ENCODE results near the gene TNFAIP2.
A peak's percentile ranks its signal among the peaks of the same experiment; 100 is the strongest.

Gene TNFAIP2

GRCh38 chr14:103134405-103134804 lies 11.1 kb downstream of the TNFAIP2 start:
- DNase-seq (ENCODE audit: low spot score), result no peak

DNA sequence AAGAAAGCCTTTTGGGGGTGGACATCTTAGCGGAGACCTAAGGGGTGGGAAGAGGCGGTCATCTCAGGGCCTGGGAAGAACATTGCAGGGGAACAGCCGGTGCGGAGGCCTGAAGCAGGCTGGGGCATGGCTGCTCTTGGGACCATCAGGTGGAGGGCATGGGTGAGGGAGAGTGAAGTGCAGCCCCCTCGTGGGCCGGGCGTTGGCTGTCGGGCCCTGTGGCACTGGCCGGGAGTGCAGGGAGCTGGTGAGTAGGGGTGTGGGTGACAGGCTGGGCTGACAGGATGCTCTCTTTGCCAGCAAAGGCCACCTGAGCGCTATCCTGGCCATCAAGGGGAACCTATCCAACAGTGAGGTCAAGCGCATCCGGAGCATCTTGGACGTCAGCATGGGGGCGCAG lies 11.7 kb downstream of the TNFAIP2 start:
- DNase-seq (ENCODE audit: low spot score), result no peak

- no peak for DNase-seq (ENCODE audit: low spot score)
Observed at GRCh38 chr14:103135333-103136260, 12.3 kb downstream of the TNFAIP2 start.

GRCh38 chr14:103136388-103137271 lies 13.4 kb downstream of the TNFAIP2 start:
- DNase-seq (ENCODE audit: low spot score), result no peak

DNA sequence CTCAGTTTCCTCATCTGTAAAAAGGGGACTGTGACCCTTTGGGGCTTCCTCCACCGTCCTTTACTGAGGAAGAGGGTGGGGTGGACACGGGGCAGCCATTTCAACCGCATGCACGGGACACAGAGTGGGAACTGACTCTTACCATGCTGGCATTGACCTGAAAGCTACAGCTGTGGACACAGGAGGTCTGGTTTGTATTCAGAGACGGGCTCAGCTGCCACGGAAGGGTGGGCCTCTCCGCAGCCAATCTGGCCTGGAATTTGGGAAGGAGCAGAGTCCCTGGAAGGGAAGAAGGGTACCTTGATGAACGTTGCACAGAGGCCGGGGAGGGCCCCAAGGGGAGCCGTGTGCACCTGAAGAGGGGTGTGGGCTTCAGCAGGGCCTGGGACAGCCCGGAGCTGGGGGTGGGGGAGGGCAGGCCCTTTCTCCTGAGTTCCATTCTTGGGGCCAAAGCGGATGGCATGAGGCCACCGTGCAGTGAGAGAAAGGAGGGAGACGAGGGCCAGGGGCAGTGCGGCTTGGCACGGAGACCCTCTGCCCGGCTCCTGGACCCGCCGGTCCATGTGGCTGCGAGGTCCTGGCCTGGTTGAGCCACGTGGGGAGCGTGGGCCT lies 14.5 kb downstream of the TNFAIP2 start:
- no peak for DNase-seq (ENCODE audit: low spot score)

DNA sequence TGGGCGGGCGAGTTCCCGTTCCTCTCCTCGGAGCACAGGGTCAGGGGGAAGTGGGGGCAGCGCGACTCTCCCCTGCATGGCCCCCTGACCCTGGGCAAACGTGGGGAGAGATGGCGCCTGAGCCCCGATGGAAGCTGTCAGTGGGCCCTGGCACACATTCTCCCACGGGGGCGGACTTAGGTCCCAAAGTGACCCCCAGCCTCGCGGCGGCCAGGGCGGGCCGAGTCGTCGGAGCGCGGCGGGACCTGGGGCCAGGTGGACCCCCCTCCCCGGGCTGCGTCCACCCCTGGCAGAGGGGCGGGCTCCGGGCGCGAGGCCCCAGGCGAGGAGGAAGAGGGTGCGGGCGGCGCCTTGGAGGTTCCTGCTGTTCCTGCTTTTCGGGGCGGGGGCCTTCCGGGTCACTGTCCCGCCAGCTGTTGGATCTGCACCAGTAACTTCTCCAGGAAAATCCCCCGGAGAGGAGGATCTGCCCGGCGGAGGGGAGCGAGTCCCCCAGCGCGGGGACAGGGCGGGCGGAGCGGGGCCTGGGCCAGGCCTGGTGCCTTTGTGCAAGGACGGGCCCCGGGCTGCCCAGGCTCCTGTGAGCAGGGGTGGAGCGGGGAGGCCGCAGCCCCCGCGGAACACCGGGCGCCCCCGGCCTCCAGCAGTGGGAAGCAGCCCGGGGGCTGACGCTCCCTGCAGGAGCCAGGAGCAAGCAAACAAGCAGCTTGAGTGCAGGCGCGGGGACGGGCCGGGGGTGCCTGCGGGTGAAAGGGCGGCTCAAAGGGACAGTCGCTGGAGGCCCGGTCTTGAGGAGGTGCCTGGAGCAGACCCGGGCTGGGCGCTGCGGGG lies 15.3 kb downstream of the TNFAIP2 start:
- peak; percentile 80 for DNase-seq (ENCODE audit: low spot score)

GRCh38 chr14:103139132-103140025 lies 16.1 kb downstream of the TNFAIP2 start:
- no peak for DNase-seq (ENCODE audit: low spot score)

DNA sequence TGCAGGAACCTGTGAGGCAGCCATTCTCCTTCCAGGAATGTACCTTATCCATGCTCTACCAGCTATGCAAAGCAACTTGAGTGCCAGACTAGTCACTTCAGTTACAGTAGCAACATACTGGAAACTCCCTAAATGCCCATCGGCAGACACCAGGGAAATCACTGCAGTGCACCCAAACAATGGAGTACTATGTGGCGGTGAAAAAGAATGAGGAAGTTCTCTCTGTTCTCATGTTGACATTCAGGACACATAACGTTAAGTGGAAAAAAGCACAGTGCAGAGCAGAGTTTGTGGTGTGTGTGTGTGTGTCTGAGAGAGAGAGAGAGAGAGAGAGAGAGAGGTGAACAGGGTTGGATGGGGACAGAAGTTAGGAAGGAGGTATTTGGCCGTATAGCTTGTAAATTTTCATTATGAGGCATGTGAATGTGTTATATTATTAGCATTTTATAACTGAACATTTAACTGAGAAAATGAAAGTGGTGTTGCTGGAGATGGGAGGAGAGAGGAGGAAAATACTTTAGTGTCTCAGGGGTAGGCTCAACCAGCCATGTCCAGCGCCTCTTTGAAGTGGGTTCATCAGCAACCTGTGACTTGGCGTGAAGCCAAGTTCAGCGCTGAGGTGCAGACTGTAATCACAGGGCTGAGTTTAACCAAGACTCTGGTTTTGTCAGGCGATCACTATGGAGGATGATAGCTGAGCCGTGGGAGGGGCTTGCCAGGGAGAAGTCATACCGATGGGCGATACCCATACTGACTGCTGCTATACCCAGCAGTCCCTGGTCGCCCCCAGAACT lies 17.3 kb downstream of the TNFAIP2 start:
- no peak for DNase-seq (ENCODE audit: low spot score)

- no peak for DNase-seq (ENCODE audit: low spot score)
Observed at GRCh38 chr14:103141117-103141796, 18.0 kb downstream of the TNFAIP2 start.

- no peak for DNase-seq (ENCODE audit: low spot score)
Observed at GRCh38 chr14:103142026-103142425, 18.8 kb downstream of the TNFAIP2 start.

GRCh38 chr14:103142721-103143302 lies 19.6 kb downstream of the TNFAIP2 start:
- DNase-seq (ENCODE audit: low spot score), result no peak

GRCh38 chr14:103143506-103143905 lies 20.2 kb downstream of the TNFAIP2 start:
- DNase-seq (ENCODE audit: low spot score), result no peak

- DNase-seq (ENCODE audit: low spot score), result no peak
Observed at GRCh38 chr14:103144085-103144484, 20.8 kb downstream of the TNFAIP2 start.

GRCh38 chr14:103146141-103146709 lies 23.0 kb downstream of the TNFAIP2 start:
- no peak for DNase-seq (ENCODE audit: low spot score)

GRCh38 chr14:103149351-103150237 lies 26.3 kb downstream of the TNFAIP2 start:
- no peak for DNase-seq (ENCODE audit: low spot score)

DNA sequence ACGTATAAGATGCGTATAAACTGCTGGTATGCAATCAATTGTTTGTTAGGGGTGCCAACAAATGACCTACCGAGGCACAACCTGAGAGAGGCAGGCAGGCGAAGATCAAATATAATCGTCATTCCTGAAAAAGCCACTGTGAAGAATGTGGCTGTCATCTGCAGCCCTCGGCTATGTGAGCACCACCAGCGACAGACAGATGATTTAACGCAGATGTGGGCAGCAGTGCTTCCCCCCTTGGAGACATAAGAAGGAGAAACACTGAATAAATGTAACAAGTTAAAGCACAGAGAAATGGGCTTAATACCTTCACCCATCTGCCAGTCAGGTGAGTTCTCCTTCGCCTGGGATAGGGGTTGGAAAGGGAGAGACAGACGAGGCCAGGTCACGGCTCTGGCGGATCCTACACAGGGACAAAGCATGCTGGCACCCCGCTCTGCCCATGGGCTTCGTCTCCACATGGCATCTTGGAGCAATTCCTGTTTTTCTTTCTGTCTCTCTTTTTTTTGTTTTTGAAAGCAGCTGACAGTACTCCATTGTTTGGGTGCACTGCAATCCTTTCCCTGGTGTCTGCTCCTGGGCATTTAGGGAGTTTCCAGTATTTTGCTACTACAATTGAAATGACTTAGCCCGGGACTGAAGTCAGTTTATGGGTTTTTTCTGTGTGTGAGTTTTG lies 28.1 kb downstream of the TNFAIP2 start:
- DNase-seq (ENCODE audit: low spot score), result no peak

- DNase-seq (ENCODE audit: low spot score), result no peak
Observed at GRCh38 chr14:103155010-103155409, 31.7 kb downstream of the TNFAIP2 start.

All from ecto neural progenitor cell (in vitro differentiated cells).